HFF-Myc (cell line): ENCODE results near the gene ACSS2.
A peak's percentile ranks its signal among the peaks of the same experiment; 100 is the strongest.
"Not testable (repeated sequence)": the region's sequence is repeated elsewhere in the genome, so short reads cannot be mapped to it uniquely, and the experiment has no call there.

Experiments used
- DNase-seq: peaks from one replicate; pipeline ENCODE4 v3.0.0-alpha.2; 2011; ENCODE audit warnings: low read depth; ENCODE audit errors: extremely low read depth
- H3K4me3 ChIP-seq: replicated peaks from 2 replicates; pipeline ENCODE4 v1.5.1; 2011; ENCODE audit warnings: low read depth, mild to moderate bottlenecking, control low read depth, low read length
- TF ChIP-seq, protein P1 (sequence below): IDR thresholded peaks from 2 replicates; pipeline ENCODE4 v1.5.1; 2012; ENCODE audit warnings: mild to moderate bottlenecking, low read depth, low read length, control low read depth; ENCODE audit errors: missing control alignments

Gene ACSS2

DNA sequence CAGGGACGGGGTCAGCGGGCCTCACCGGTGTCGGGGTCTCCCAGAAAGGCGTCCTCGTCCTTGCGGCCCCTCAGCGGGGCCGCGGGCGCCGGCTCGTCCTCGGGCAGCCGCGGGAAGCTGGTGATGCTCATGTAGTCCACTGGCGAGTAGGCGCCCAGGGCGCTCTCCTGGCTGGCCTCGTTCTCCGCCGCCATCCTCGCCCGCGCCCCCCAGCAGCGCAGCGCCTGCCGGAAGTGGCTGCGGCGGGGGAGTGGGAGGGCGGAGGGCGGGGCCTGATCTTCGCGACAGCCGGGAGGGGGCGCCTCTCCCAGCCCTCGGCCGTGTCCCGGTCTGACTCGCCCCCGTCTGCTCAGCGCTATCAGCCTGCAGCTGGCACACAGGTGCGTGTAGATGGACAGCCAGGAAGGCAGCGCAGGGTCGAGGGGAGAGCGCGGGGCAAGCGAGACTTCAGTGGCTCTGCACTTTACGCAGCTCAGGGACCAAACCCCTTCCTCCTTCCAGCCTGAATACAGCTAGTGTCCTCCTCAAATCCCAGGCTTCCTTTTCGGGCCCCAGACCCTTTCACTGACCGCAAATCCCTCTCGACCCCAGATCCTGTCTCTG lies 3.7 kb upstream of the ACSS2 start, which contains the start of gene GGT7:
GGT7 (minus strand) TSS at position 235 of the 603 bp plus-strand sequence; CDS start at position 194, 41 bp downstream.
- peak; percentile 44 for DNase-seq
- H3K4me3 ChIP-seq = peak within 1 kb of the TSS; percentile 57
- TF ChIP-seq, protein P1, sequence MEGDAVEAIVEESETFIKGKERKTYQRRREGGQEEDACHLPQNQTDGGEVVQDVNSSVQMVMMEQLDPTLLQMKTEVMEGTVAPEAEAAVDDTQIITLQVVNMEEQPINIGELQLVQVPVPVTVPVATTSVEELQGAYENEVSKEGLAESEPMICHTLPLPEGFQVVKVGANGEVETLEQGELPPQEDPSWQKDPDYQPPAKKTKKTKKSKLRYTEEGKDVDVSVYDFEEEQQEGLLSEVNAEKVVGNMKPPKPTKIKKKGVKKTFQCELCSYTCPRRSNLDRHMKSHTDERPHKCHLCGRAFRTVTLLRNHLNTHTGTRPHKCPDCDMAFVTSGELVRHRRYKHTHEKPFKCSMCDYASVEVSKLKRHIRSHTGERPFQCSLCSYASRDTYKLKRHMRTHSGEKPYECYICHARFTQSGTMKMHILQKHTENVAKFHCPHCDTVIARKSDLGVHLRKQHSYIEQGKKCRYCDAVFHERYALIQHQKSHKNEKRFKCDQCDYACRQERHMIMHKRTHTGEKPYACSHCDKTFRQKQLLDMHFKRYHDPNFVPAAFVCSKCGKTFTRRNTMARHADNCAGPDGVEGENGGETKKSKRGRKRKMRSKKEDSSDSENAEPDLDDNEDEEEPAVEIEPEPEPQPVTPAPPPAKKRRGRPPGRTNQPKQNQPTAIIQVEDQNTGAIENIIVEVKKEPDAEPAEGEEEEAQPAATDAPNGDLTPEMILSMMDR = peak; percentile 66

DNA sequence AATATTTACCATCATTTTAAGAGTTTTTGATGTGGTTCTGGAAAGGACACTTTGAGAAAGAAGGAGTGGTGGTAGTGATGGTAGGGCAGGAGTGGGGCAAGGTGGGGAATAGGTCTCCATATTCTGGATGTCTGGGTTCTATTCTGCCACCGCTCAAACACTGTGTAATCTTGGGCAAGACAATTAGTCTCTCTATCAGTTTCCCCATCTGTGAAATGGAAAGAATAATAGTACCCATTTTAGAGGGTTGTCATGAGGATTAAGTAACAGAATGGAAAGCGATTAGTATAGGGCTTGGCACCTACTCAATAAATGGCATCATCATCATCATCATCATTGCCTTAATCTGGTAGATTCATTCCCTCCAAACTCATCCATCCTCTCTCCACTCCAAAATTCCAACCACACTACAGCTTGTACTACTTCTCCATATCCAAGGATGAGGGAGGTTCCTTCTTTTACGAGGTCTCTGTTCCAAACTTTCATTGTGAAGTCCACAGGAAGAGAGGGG lies 2.8 kb upstream of the ACSS2 start:
- TF ChIP-seq, protein P1 = no peak
- H3K4me3 ChIP-seq = no peak overlapping the region
- no peak for DNase-seq

DNA sequence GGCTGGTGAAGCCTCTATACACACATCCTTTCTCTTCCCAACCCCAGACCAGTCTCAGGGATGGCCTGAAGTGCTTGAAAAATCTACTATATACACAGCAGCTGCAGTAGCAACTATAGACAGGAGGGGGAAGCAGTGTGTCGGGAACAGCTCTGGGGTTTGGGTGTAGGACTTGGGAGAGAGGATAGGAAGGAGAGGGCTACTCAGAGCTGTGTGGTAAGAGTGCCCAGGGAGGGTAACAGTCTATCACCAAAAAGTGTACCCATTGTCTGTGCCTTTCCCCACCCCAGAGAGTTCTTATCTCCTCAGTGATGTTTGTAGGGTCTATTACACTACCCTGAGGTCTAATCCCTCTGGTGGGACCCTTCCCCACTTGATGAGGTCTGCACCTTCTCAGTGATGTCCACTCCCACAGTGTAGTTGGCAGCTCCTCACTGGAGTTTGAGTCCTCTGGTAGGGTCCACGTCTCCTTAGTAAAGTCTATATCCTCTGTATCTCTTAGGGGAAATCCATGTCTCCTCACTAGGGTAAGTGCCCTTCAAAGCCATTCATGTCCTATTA lies 2.2 kb upstream of the ACSS2 start:
- no peak overlapping the region for H3K4me3 ChIP-seq
- DNase-seq = peak; percentile 81
- TF ChIP-seq, protein P1 = peak; percentile 90

DNA sequence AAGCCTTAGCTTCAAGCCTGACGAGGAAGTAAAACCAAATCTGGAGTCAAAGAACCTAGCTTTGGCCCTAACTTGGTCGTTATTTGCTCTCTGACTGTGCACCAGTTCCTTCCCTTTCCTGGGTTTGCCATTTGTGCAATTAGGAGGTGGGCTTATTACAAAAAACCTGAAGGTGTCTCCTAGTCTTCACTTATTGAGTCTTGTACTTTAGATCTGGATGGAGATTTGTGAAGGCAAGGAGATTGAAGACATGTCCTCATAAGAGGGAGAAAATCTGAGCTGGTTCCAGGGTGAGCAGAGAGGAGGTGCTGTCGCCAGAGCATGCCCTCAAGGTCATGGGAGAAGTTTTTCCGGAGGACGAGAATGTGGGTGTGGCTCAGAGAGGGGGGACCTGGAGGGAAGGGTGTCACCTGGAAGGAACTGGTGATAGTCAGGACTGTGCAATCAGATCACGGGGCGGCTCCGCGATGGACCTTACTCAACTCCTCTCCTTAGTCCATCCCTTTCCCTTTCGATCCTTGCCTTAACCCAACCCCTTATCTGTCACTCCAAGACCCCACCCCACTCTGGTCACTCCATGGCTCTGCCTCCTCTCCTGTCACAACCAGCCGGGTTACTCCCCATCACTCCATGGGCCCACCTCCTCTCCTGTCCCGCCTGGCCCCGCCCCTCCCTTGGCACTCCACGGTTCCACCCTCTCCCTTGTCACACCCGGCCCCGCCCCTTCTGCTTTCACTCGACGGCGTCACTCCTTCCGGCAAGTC lies 588 bp upstream of the ACSS2 start:
- peak; percentile 94 for DNase-seq
- peak overlapping the region; percentile 59 for H3K4me3 ChIP-seq
- TF ChIP-seq, protein P1 = no peak

DNA sequence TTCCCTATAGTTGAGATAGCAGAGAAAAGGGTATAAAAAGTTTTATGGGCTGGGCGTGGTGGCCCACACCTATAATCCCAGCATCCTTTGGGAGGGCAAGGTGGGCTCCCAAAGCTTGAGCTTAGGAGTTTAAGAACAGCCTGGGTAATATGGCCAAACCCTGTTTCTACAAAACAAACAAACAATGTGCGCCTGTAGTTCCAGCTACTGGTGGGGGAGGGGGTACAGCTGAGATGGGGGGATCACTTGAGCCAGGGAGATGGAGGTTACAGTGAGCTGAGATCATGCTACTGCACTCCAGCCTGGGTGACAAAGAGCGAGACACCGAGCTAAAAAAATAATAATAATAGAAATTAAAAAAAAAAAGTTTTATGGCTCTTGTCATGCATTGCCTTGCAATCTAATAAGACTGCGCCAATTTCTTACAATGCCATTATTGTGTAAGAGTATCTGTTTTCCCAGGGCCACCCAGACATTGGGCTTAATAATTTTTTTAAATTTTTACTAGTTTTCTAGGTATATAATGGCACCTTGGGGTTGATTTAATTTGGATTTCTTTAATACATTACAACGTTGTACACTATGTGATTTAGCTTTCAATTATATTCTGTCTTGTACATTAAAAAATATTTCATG lies 3.9 kb downstream of the ACSS2 start:
- TF ChIP-seq, protein P1 = no peak
- no peak for DNase-seq
- no peak overlapping the region for H3K4me3 ChIP-seq

DNA sequence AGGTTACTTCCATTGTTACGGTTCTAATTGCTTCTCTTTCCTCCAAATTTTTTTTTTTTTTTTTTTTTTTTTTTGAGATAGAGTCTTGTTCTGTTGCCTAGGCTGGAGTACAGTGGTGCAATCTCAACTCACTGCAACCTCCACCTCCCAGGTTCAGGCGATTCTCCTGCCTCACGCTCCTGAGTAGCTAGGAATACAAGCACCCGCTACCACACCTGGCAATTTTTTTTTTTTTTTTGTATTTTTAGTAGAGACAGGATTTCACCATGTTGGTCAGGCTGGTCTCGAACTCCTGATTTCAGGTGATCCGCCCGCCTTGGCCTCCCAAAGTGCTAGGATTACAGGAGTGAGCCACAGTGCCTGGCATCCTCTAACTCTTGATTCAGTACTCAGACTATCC lies 4.6 kb downstream of the ACSS2 start:
- not testable (repeated sequence) for DNase-seq, H3K4me3 ChIP-seq

DNA sequence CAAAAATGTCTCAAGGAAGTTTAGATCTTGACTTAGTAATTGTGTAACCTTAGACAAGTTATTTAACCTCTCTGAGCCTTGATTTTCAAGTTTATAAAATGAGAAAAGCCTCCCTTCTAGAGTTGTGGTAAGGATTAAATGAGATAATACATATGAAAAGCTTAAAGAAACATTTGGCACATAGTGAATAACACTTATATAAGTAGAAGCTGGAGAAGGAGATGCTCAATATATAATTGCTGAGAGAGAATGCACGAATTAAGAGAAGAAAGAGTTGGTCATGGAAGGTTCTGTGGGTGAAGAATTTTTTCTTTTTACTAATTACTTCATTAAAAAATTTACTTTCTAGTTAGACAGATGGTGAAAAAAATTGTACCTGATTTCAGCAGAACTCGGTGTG lies 5.3 kb downstream of the ACSS2 start:
- no peak overlapping the region for H3K4me3 ChIP-seq
- DNase-seq = no peak

More for the DNA sequence above, 5.3 kb downstream of the ACSS2 start:
- TF ChIP-seq, protein P1 = no peak
